ENCODE measurements around the gene OTOP2. TPM values are rescaled to one million over a fixed set of nuclear protein-coding genes. Genes with fewer than 3 reads are reported as not detected.

The OTOP2 gene
- total RNA-seq, 1 donor from 2014 or later, result not detected

- peaks cover 6% of the 10 kb centered on the region for H3K27me3 ChIP-seq (ENCODE audit: insufficient read depth, low read length)
- Mint-ChIP-seq H3K27me3 (ENCODE audit: low read depth, unreplicated experiment) (peaks cover 37% of the 10 kb centered on the region), H3K9me3 (ENCODE audit: unreplicated experiment) (no peaks in the 10 kb centered on the region), H3K36me3 (ENCODE audit: low read depth, unreplicated experiment) (peaks cover 2% of the 10 kb centered on the region), H3K4me3 (ENCODE audit: unreplicated experiment) (no peak overlapping the region), H3K4me1 (ENCODE audit: low read depth, unreplicated experiment) (no peaks in the 10 kb centered on the region), H3K27ac (ENCODE audit: unreplicated experiment) (no peak overlapping the region)
- H3K4me3 ChIP-seq (ENCODE audit: insufficient read depth, low read depth, low read length), result no peak overlapping the region
- FAIRE-seq (no peak), DNase-seq (ENCODE audit: low read depth) (no peak)
- no peak overlapping the region for H2AFZ ChIP-seq (ENCODE audit: low read depth, low read length)
- H3K36me3 ChIP-seq (ENCODE audit: insufficient read depth, low read length), result no peaks in the 10 kb centered on the region
- H3K27ac ChIP-seq (ENCODE audit: low read depth, low read length), result no peak overlapping the region
- no peaks in the 10 kb centered on the region for H3K9me3 ChIP-seq (ENCODE audit: insufficient read depth, low read depth, low read length)
- no peak overlapping the region for H3K4me2 ChIP-seq (ENCODE audit: low read length)
- H3K4me1 ChIP-seq (ENCODE audit: insufficient read depth, low read length), result no peaks in the 10 kb centered on the region
- no peaks in the 10 kb centered on the region for H3K79me2 ChIP-seq (ENCODE audit: insufficient read depth, low read length)
- TF ChIP-seq EZH2 (IDR thresholded peaks at IDR 0.05; ENCODE audit: insufficient read depth, low read length) (no peak), CTCF (IDR thresholded peaks at IDR 0.05; ENCODE audit: insufficient read depth, low read depth, low read length) (no peak)
- H3K9ac ChIP-seq (ENCODE audit: low read length), result no peak overlapping the region
- no peaks in the 10 kb centered on the region for H4K20me1 ChIP-seq (ENCODE audit: insufficient read depth, low read length)
Observed at GRCh38 chr17:74953134-74953687, 29.1 kb downstream of the OTOP2 start.

- FAIRE-seq (no peak), DNase-seq (ENCODE audit: low read depth) (no peak)
- H3K4me3 Mint-ChIP-seq (ENCODE audit: unreplicated experiment), result no peak overlapping the region
- no peak overlapping the region for H3K27ac Mint-ChIP-seq (ENCODE audit: unreplicated experiment)
- no peak for TF ChIP-seq CTCF (IDR thresholded peaks at IDR 0.05; ENCODE audit: insufficient read depth, low read depth, low read length)
- TF ChIP-seq EZH2 (IDR thresholded peaks at IDR 0.05; ENCODE audit: insufficient read depth, low read length), result no peak
- no peaks in the 10 kb centered on the region for H4K20me1 ChIP-seq (ENCODE audit: insufficient read depth, low read length)
- H3K9ac ChIP-seq (ENCODE audit: low read length), result no peak overlapping the region
- no peak overlapping the region for H3K27ac ChIP-seq (ENCODE audit: low read depth, low read length)
- no peak overlapping the region for H2AFZ ChIP-seq (ENCODE audit: low read depth, low read length)
- no peaks in the 10 kb centered on the region for H3K79me2 ChIP-seq (ENCODE audit: insufficient read depth, low read length)
- no peaks in the 10 kb centered on the region for H3K9me3 ChIP-seq (ENCODE audit: insufficient read depth, low read depth, low read length)
- H3K4me1 Mint-ChIP-seq (ENCODE audit: low read depth, unreplicated experiment), result no peaks in the 10 kb centered on the region
- no peak overlapping the region for H3K4me3 ChIP-seq (ENCODE audit: insufficient read depth, low read depth, low read length)
- no peaks in the 10 kb centered on the region for H3K36me3 ChIP-seq (ENCODE audit: insufficient read depth, low read length)
- H3K4me2 ChIP-seq (ENCODE audit: low read length), result no peak overlapping the region
- peaks cover 6% of the 10 kb centered on the region for H3K27me3 ChIP-seq (ENCODE audit: insufficient read depth, low read length)
- peaks cover 32% of the 10 kb centered on the region for H3K27me3 Mint-ChIP-seq (ENCODE audit: low read depth, unreplicated experiment)
- peaks cover 2% of the 10 kb centered on the region for H3K36me3 Mint-ChIP-seq (ENCODE audit: low read depth, unreplicated experiment)
- no peaks in the 10 kb centered on the region for H3K9me3 Mint-ChIP-seq (ENCODE audit: unreplicated experiment)
- no peaks in the 10 kb centered on the region for H3K4me1 ChIP-seq (ENCODE audit: insufficient read depth, low read length)
Observed at GRCh38 chr17:74954115-74954514, 30.0 kb downstream of the OTOP2 start.

GRCh38 chr17:74954665-74955421 lies 30.8 kb downstream of the OTOP2 start:
- Histone ChIP-seq H3K4me1 (ENCODE audit: insufficient read depth, low read length) (no peaks in the 10 kb centered on the region), H3K9ac (ENCODE audit: low read length) (no peak overlapping the region), H3K9me3 (ENCODE audit: insufficient read depth, low read depth, low read length) (no peaks in the 10 kb centered on the region), H3K4me2 (ENCODE audit: low read length) (no peak overlapping the region), H3K27me3 (ENCODE audit: insufficient read depth, low read length) (peaks cover 6% of the 10 kb centered on the region), H3K36me3 (ENCODE audit: insufficient read depth, low read length) (no peaks in the 10 kb centered on the region), H3K79me2 (ENCODE audit: insufficient read depth, low read length) (no peaks in the 10 kb centered on the region), H3K27ac (ENCODE audit: low read depth, low read length) (no peak overlapping the region), H2AFZ (ENCODE audit: low read depth, low read length) (no peak overlapping the region), H4K20me1 (ENCODE audit: insufficient read depth, low read length) (no peaks in the 10 kb centered on the region), H3K4me3 (ENCODE audit: insufficient read depth, low read depth, low read length) (no peak overlapping the region)
- H3K4me3 Mint-ChIP-seq (ENCODE audit: unreplicated experiment), result no peak overlapping the region
- DNase-seq (ENCODE audit: low read depth) (no peak), FAIRE-seq (no peak)
- H3K27ac Mint-ChIP-seq (ENCODE audit: unreplicated experiment), result no peak overlapping the region
- no peaks in the 10 kb centered on the region for H3K4me1 Mint-ChIP-seq (ENCODE audit: low read depth, unreplicated experiment)
- H3K36me3 Mint-ChIP-seq (ENCODE audit: low read depth, unreplicated experiment), result peaks cover 4% of the 10 kb centered on the region
- H3K9me3 Mint-ChIP-seq (ENCODE audit: unreplicated experiment), result no peaks in the 10 kb centered on the region
- peaks cover 36% of the 10 kb centered on the region for H3K27me3 Mint-ChIP-seq (ENCODE audit: low read depth, unreplicated experiment)
- TF ChIP-seq CTCF (IDR thresholded peaks at IDR 0.05; ENCODE audit: insufficient read depth, low read depth, low read length) (no peak), EZH2 (IDR thresholded peaks at IDR 0.05; ENCODE audit: insufficient read depth, low read length) (no peak)
